GM12872 (cell line): ENCODE measurements around the gene SNTG2.
A peak's percentile ranks its signal among the peaks of the same experiment; 100 is the strongest.

Source experiments
- CTCF ChIP-seq: IDR thresholded peaks from 3 replicates; pipeline ENCODE4 v1.5.1; 2011; ENCODE audit warnings: low read depth, mild to moderate bottlenecking, low read length, moderate library complexity; ENCODE audit not compliant: insufficient read depth

SNTG2 gene

GRCh38 chr2:1132328-1132969 lies 181.8 kb downstream of the SNTG2 start:
- no peak for TF ChIP-seq CTCF

GRCh38 chr2:1134629-1135028 lies 184.0 kb downstream of the SNTG2 start:
- TF ChIP-seq CTCF: no peak

- TF ChIP-seq CTCF: peak; percentile 25; the same call in 1 of the 3 replicates
These were observed 185.4 kb downstream of the SNTG2 start for GRCh38 chr2:1136067-1136466.

- TF ChIP-seq CTCF: no peak
These were observed 186.2 kb downstream of the SNTG2 start for GRCh38 chr2:1136846-1137245.

GRCh38 chr2:1137264-1137663 lies 186.6 kb downstream of the SNTG2 start:
- TF ChIP-seq CTCF: no peak

- TF ChIP-seq CTCF: no peak
These were observed 187.3 kb downstream of the SNTG2 start for GRCh38 chr2:1137913-1138391.

- TF ChIP-seq CTCF: peak; percentile 92
These were observed 189.8 kb downstream of the SNTG2 start for GRCh38 chr2:1140389-1141003.
